Measurements from ENCODE around the gene SSBP2.

The SSBP2 gene

DNA sequence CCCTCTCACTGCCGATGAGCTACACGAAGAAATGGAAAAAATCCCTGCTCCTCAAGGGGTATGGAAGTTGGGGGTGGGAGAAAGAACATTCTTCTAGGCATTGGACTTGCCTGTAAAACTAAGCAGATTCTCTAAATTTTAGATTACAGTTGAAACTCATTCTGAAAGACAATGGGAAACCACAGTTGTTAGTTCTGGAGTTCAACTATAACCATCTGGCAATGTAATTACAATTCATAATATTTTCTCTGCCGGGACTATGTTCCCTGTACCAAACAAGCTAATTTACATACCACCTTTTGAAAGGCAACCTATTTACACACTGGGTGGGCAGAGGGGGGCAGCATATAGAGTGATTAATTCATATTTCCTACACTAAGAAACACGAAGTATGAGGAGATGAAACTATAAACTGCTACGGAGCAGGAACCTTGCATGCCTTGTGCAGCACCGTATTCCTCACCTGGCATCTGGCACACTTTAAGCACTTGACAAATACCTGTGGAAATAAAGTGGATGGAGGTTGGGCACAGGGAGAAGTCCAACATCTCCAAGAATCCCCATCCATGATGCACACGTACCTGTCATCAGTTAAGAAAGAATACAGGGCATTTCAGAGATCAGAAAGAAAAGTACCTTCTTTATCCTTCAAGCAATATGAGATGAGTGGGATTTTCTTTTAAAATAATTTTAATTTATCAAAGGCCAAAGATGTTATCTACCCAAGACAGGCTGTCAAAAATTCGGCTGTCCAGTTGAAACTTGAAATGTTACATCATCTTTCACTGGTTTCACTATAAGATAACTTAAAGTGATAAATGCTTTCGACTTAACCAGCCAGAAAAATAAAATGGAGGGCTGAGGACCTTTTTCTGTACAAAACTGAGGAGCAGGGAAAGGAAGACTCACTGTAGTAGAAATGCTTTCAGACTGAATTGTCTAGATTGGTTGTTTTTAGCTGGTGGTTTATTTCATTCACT lies 54.2 kb downstream of the SSBP2 start:
- TF ChIP-seq, protein P1, sequence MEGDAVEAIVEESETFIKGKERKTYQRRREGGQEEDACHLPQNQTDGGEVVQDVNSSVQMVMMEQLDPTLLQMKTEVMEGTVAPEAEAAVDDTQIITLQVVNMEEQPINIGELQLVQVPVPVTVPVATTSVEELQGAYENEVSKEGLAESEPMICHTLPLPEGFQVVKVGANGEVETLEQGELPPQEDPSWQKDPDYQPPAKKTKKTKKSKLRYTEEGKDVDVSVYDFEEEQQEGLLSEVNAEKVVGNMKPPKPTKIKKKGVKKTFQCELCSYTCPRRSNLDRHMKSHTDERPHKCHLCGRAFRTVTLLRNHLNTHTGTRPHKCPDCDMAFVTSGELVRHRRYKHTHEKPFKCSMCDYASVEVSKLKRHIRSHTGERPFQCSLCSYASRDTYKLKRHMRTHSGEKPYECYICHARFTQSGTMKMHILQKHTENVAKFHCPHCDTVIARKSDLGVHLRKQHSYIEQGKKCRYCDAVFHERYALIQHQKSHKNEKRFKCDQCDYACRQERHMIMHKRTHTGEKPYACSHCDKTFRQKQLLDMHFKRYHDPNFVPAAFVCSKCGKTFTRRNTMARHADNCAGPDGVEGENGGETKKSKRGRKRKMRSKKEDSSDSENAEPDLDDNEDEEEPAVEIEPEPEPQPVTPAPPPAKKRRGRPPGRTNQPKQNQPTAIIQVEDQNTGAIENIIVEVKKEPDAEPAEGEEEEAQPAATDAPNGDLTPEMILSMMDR (IDR thresholded peaks at IDR 0.05; ENCODE audit: low read depth, low read length) = no peak
- Histone ChIP-seq H3K4me1 (no peaks in the 10 kb centered on the region), H3K27me3 (no peaks in the 10 kb centered on the region), H3K9me3 (no peaks in the 10 kb centered on the region), H3K36me3 (no peaks in the 10 kb centered on the region), H3K4me3 (ENCODE audit: low read depth, low read length) (no peak overlapping the region)
- DNase-seq = no peak

DNA sequence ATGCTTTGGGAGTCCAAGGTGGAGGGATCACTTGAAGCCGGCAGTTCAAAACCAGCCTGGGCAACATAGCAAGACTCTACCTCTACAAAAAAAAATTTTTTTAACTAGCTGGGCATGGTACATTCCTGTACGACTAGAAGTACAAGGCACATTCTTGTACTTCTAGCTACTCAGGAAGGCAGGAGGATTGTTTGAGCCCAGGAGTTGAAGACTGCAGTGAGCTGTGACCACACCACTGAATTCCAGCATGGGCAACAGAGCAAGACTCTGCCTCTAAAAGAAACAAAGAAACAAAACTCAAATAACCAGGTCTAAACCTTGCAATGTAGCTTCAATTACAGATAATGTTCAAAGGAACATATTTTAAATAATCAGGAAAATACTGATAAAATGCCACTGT lies 56.2 kb downstream of the SSBP2 start:
- TF ChIP-seq, protein P1 (IDR thresholded peaks at IDR 0.05; ENCODE audit: low read depth, low read length) = no peak
- Histone ChIP-seq H3K4me3 (ENCODE audit: low read depth, low read length) (no peak overlapping the region), H3K9me3 (no peaks in the 10 kb centered on the region), H3K36me3 (no peaks in the 10 kb centered on the region), H3K4me1 (no peaks in the 10 kb centered on the region), H3K27me3 (no peaks in the 10 kb centered on the region)
- no peak for DNase-seq

DNA sequence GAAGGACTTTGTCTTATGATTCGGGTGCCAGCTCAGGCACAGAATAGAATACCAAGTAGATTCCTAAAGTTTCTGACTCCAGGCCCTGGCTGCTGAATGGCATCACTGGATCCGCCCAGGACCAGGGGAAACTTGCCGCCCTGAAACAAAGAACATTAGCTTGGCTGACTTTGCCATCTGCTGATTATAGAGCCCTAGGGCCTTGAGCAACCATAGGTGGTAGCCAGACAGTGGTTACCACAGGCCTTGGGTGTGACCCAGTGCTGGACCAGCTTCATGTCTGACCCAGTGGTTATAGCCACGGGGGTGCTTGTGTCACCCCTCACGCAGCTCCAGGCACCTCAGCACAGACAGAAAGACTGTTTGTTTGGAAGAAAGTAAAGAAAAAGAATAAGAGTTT lies 62.7 kb downstream of the SSBP2 start:
- DNase-seq = no peak
- Histone ChIP-seq H3K4me3 (ENCODE audit: low read depth, low read length) (no peak overlapping the region), H3K36me3 (no peaks in the 10 kb centered on the region), H3K9me3 (no peaks in the 10 kb centered on the region), H3K27me3 (no peaks in the 10 kb centered on the region), H3K4me1 (no peaks in the 10 kb centered on the region)
- TF ChIP-seq, protein P1 (IDR thresholded peaks at IDR 0.05; ENCODE audit: low read depth, low read length) = no peak

DNA sequence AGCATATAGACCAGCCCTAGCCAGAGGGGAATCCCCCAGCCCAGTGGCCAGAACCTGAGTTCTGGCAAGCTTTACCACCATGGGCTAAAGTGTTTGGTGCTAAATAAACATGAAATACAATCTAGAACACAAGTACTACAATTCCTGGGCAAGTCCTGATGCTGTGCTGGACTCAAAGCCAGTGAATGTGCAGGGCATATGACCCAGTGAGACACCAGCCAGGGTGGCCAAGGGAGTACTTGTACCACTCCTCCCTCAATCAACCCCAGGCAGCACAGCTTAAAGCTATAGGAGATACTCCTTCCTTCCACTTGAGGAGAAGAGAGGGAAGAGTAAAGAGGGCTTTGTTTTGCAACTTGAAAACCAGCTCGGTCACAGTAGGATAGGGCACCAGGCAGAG lies 63.6 kb downstream of the SSBP2 start:
- no peaks in the 10 kb centered on the region for H3K27me3 ChIP-seq
- no peak for DNase-seq
- no peaks in the 10 kb centered on the region for H3K4me1 ChIP-seq
- H3K4me3 ChIP-seq (ENCODE audit: low read depth, low read length) = no peak overlapping the region
- TF ChIP-seq, protein P1 (IDR thresholded peaks at IDR 0.05; ENCODE audit: low read depth, low read length) = no peak
- H3K9me3 ChIP-seq = no peaks in the 10 kb centered on the region
- H3K36me3 ChIP-seq = no peaks in the 10 kb centered on the region

DNA sequence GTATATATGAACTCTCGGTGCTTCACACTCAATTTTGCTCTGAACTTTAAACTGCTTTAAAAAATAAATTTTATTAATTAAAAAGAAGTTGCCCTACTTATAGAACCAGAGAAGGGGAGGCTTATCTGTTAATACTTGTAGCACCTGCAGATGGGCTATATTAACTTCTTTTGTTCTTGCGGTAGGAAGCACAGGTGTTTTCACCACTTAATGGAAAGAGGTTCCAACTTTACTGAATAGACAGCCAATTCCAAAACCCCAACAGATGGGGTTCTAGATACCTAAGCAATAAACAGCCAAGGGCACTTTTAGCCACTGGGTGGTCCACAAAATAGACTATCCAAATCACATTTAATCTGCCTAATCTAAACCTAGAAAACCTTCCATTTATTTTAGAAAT lies 65.4 kb downstream of the SSBP2 start:
- H3K27me3 ChIP-seq = no peaks in the 10 kb centered on the region
- H3K36me3 ChIP-seq = no peaks in the 10 kb centered on the region
- TF ChIP-seq, protein P1 (IDR thresholded peaks at IDR 0.05; ENCODE audit: low read depth, low read length) = no peak
- no peak for DNase-seq
- no peaks in the 10 kb centered on the region for H3K9me3 ChIP-seq
- H3K4me1 ChIP-seq = no peaks in the 10 kb centered on the region
- H3K4me3 ChIP-seq (ENCODE audit: low read depth, low read length) = no peak overlapping the region

DNA sequence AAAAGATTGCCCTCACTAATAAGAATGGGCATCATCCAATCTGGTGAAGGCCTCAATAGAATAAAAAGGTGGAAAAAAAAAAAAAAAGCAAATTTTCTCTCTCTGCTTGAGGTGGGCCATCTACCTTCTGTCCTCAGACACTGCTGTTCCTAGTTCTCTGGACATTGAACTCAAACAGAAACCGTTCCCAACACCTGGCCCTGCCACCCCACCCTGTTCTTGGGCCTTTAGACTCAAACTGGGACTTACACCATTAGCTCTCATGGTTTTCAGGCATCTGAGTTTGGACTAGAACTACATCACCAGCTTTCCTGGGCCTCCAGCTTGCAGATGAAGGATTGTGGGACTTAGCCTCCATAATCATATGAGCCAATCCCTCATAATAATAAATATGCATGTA lies 71.0 kb downstream of the SSBP2 start:
- no peak overlapping the region for H3K4me3 ChIP-seq (ENCODE audit: low read depth, low read length)
- H3K27me3 ChIP-seq = no peaks in the 10 kb centered on the region
- H3K4me1 ChIP-seq = no peaks in the 10 kb centered on the region
- H3K36me3 ChIP-seq = no peaks in the 10 kb centered on the region
- H3K9me3 ChIP-seq = no peaks in the 10 kb centered on the region
- TF ChIP-seq, protein P1 (IDR thresholded peaks at IDR 0.05; ENCODE audit: low read depth, low read length) = no peak
- DNase-seq = no peak

Data from BE2C (cell line).